ENCODE results near the gene ITGA4.
"Not testable (repeated sequence)": the region's sequence is repeated elsewhere in the genome, so short reads cannot be mapped to it uniquely, and the experiment has no call there.

The ITGA4 gene

DNA sequence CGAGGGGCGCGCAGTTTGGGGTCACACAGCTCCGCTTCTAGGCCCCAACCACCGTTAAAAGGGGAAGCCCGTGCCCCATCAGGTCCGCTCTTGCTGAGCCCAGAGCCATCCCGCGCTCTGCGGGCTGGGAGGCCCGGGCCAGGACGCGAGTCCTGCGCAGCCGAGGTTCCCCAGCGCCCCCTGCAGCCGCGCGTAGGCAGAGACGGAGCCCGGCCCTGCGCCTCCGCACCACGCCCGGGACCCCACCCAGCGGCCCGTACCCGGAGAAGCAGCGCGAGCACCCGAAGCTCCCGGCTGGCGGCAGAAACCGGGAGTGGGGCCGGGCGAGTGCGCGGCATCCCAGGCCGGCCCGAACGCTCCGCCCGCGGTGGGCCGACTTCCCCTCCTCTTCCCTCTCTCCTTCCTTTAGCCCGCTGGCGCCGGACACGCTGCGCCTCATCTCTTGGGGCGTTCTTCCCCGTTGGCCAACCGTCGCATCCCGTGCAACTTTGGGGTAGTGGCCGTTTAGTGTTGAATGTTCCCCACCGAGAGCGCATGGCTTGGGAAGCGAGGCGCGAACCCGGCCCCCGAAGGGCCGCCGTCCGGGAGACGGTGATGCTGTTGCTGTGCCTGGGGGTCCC is at the start of gene ITGA4:
TSS of gene ITGA4 (plus strand) at position 266 of the 620 bp plus-strand sequence. CDS start at position 535, 269 bp downstream.
- peak in 1 of 2 donors; percentile 4 for DNase-seq

DNA sequence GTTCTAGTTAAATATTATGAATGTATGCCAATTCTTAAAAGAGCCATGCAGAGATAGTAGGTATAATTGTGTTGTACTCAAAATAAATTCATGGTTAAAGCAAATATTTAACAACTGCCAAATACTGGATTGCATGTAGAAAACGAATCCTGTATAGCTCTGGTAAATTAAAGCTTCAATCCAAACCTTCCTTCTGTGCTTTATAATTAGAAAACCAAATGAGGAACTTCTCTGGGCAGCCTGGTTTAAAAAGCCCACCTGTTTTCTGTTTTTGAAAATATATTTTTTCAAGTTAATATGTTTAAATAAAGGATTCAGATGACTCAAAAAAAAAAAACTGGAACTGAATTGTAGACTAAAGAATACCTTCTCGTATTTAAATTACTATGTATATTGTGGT is 48.3 kb upstream of the ITGA4 start:
- DNase-seq: no peak

DNA sequence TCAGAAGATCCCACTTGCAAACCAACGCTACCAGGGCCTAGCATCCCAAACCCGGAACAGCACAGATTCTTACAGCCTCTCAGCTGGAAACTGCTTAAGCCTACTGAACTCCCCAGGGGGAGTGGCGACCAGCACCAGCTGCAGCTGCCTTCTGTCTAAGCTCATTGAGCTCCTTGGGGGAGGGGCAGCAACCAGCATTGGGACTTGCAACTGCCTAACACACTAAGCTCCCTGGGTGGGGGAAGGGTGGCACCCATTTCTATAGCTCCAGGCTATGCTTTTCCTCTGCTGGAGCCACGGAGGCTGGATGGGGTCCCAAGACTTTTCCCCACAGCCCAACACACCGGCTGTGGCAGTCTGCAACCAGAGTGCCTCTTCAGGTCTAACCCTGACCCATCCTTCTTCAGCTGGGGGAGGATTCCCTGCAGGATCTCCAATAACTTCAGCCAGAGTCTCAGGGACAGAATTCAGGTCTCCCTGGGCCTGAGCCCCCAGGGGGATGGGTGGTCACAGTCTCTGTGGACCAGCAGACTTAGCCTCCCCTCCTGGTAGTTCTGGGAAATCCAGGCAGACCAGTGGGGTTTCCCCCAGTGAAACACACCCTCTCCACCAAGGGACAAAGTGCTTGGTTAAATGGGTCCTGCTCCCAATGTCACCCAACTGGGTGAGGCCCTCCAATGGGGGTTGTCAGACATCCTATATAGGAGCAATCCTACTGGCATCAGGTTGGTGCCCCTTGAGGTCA is 45.9 kb upstream of the ITGA4 start:
- DNase-seq: no peak

DNA sequence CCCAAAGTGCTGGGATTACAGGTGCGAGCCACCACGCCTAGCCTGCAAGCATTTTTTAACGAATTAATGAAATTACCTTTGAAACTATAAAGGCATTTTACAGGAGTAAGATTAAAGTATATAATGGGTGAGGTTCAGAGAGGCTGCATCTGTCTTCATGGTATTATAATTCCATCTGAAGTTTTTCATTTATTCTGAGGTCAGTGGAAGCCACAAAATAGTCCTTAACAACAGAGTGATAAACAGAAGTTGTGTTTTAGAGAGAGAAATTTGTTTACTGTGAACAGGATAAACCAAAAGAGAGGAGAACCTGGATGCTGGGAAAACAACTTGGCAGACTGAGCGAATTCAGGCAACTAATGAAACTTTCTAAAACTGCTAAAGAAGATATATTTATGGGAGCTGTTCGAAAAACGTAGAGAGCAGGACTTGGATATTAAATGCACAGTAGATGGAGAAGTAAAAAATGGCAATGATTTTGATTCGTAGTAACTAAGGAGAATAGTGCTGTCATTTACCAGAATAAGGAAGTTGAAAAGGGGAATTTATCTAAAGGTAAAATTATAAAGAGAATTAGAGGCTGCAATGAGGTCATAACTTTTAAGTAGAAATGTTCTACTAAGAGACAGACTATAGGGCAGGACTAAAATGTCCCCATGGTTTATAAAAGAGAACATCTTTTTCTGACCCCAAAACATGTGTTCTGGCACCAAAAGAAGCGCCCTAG is 37.9 kb upstream of the ITGA4 start:
- no peak for DNase-seq

DNA sequence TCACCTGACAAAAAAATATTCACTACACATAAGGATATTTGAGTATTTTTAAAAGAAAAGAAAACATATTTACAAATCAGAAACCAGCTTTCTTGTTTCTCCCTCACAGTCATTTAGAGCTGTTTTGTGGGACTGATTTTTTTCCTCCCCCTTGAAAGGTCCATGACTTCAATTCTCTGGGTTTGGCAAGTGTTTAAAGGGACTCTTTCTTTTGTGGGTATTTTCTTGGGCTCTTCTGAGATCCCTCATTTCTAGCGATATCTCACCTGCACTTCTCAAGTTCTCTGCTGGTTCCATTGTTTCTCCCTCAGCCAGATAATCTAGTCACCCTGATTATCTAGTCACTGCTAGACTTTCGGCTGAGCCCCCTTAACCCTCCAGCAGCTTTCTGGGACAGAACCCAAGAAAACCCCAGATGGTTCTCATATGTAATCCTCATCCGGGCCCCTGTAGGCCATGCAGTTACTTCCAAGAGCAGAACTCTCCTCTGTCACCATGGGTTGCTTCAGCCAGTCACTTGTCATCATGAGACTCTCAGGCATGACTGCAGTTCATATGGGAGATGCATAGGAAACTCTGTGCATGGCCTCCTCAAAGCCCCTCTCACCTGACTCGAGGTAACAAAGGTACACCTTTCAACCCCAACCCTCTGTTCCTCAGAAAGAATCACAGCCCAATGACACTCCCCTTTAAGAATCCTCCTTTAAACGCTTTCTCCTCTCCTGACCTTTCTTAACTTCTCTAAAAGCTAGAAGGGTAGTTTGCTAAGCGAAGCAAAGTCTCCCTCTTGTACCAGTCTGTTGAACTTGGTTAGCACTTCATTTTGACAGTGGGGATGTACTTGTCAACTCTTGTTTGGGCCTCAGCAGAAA is 36.7 kb upstream of the ITGA4 start:
- no peak for DNase-seq

DNA sequence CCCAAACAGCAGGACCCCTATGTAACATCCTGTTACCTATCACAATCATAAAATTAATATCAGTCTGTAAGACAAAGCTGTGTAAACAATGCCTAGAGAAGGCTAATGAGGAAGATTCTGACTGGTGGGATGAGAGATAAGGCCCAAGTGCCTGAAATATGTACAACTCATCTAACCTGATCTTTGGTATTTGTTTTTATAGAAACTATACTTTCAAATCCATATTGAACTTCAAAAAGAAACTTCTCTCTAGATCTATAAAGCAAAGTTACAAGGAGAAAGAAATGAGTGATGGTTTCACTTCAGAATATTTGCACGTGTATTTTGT is 36.1 kb upstream of the ITGA4 start:
- DNase-seq: no peak

DNA sequence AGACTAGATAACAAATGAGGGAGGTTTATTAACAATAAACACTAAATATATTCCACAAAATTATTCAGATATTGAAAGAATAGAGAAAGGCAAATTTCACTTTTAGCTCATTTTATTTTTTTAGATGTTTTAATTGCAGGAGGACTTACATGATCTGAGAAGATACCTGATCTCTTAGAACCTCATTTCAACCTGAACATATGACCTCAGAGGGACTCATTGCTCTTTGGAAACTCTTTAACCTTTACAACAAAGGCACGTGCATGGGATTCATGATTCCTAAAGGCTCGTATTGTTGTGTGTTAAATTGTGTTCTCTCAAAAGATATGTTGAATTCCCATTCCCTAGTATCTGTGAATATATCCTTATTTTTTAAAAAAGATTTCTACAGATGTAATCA is 35.7 kb upstream of the ITGA4 start:
- no peak for DNase-seq

DNA sequence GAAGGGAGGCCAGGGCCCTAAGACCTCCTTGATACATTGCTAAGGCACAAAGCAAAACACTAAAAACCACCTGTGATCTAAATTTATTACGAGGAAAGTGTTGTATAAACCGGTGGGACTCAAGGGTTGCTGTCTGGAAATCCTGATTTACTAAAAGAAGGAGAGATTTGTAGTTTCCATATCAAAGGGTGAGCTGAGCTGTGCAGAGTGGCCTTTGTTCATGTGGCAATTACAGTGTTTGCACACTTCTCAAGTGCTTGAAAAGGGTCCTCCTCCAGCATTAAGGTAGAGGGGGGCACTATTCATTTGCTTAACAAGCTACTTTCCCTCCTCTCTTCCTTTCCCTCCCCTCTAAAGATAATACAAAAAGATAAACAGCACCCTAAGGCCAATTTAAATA is 30.5 kb upstream of the ITGA4 start:
- DNase-seq: no peak

DNA sequence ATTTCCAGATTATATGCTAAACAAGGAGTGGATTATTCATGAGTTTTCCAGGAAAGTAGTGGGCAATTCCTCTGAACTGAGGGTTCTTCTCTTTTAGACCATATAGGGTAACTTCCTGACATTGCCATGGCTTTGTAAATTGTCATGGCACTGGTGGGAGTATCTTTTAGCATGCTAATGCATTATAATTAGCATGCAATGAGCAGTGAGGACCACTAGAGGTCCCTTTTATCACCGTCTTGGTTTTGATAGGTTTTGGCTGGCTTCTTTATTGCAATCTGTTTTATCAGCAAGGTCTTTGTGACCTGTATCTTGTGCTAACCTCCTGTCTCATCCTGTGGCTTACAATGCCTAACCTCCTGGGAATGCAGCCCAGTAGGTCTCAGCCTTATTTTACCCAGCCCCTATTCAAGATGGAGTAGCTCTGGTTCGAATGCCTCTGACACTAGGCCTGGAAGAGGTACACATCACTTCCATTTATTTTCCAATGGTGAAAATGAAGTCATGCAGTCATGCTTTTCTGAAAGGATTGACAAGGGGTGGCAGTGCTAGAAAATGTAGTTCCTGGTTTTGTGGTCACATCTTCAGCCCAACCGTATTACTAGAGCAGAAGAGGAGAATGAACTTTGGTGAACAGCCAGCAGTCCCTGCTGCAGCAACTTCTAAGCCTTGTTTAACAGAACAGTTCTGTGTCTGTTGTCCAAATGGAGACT is 26.6 kb upstream of the ITGA4 start:
- no peak for DNase-seq

DNA sequence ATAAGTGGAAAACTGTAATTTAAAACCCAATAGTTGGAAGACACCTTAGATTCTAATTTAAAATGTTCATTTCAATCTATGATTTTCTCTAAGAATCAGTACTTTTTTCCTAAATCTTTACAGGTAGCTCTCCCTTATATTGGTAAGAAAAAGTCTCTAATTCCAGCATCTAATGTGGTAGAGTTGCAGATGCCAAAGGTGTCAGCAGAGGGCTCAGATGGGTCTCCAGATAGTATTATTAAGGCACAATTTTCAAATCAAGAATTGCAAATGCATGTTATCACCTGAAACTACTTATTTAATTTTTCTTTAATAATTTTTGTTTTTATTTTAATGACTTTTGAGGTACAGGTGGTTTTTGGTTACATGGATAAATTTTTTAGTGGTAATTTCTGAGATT is 25.5 kb upstream of the ITGA4 start:
- no peak for DNase-seq

DNA sequence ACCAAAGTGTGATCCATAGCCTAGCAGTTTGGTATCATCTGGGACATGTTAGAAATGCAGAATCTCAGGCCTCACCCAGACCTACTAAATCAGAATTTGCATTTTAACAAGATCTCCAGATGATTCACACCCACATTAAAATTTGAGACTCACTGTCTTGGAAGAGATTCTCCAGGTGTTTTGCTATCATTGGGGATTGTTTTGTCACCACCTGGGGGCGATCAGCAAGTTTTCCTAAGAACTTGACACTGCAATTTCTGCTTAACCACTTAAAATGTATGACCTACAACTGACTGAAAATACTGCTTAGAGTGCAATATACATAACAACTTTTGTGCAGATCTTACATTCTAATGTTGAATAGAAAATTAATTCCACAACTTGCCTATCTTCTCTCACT is 18.9 kb upstream of the ITGA4 start:
- DNase-seq: no peak

DNA sequence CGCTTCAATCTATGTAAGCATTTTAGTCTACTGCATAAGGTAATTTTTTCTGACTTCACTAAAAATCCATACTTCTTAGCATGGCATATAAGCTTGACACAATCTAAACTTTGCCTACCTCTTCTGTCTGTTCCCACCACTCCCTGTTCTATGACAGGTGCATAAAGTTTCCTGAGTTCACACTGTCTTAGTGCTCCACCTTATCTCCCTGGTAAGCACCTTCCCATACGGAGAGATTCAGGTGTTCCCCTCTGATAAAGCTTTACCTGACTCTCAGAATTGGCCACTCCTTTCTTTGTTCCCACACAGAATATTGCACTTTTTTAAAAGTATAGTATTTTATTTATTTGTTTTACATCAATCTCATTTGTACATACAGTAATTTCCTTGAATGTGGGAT is 16.8 kb upstream of the ITGA4 start:
- DNase-seq: no peak

DNA sequence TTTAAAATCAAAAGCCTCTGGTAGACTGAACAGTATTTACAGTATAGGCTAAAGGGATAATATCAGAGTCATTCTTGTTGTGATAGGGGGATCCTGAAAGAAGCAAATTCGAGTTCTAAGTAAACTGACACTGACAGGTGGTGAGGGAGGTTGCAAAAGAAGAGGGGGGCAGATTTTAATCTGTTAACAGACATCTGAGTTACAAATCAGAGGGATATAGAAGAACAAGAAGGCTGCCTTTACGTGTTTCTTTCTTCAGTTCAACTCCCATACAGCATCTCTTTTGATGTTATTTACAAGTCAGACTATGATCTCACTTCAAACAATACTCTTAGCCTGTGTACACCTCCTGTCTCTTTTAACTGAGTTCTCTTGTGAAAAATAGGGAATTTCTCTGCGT is 16.3 kb upstream of the ITGA4 start:
- no peak for DNase-seq

DNA sequence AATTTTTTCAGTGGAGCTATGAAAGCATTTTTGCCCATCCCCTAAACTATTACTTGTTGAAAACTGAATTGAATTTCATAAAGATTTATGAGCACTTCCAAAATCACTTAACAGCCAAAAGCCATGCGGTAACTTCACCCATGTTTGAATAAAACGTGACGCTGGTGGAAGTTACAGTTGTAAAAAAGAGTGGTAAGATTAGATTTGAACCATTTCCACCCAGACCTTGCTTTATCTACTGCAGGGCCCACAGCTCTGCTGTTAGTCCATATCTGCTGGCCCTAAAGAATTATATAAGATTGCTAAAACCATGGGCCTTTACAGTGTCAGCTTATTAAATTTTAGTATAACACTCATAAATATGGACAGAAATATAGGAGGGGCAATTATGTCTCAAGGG is 15.5 kb upstream of the ITGA4 start:
- DNase-seq: no peak

DNA sequence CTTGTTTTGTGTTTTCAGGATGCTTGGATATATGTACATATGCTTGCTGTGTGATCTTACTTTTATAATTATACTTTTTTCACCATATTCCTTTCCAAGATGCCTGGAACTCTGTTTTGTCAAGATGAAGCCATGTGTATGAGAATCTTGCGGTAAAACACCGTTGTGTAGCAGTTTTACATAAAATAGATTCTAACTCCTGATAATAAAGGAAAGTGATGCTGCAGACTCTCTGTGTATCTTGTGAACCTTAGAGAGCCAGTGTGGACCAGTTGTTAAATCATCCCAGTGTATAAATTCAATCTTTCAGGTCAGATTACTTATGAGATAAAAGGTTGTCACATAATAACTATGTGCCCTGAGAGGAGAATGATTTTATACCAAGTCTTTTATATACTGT is 12.5 kb upstream of the ITGA4 start:
- no peak for DNase-seq

DNA sequence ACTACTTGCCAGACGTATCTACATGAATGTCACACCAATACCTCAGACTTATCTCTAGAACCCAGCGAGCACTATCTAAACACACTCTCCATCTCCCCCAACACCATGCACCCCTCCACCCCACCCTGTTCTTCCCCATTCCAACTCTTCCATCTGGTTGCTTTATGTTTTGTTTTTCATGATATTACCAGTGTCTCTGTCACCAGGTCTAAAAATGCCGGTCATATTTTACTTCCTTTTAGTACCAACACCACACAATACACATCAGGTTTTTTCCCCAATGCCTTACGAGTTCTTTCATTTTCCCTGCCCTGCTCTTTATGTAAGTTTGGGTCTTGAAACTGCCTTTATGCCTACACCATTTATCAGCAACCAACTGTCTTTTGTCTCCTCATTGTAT is 10.2 kb upstream of the ITGA4 start:
- DNase-seq: no peak

DNA sequence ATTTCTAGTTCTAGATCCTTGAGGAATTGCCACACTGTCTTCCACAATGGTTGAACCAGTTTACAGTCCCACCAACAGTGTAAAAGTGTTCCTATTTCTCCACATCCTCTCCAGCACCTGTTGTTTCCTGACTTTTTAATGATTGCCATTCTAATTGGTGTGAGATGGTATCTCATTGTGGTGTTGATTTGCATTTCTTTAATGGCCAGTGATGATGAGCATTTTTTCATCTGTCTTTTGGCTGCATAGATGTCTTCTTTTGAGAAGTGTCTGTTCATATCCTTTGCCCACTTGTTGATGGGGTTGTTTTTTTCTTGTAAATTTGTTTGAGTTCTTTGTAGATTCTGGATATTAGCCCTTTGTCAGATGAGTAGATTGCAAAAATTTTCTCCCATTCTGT is 7.9 kb upstream of the ITGA4 start:
- DNase-seq: not testable (repeated sequence)

DNA sequence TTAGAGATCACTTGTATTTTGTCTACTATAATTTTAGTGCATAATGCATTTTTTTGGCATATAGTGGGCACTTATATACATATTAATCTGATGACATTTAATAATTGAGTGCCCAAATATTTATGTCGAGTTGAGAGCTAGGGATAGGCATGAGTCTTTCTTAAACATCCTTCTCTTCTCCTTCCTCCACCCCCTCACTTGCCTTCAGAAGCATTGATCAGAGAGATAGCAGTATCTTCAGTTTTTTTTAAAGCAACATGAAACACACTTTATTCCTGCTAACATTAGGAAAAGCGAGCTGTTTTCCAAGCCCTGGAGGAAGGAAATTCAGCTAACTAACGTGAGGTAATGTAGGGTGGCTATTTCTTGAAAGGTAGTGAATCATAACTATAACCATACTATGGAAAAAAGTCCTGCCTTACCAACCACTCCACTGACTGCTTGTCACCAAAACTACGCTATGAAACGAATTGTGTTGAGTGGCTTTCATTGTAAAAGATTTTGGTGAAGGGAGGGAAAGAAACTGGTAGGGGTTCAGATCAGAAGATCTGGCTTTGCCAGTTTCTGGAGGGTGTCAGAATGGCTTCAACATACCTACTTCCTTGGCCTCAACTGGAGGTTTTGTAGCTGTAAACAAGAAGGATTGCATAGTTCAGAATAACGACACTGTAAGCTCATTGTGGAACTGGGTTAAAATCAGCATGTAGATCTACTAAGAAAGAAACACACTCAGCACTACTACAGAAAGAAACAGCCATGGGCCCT is 2.3 kb upstream of the ITGA4 start:
- DNase-seq: no peak

DNA sequence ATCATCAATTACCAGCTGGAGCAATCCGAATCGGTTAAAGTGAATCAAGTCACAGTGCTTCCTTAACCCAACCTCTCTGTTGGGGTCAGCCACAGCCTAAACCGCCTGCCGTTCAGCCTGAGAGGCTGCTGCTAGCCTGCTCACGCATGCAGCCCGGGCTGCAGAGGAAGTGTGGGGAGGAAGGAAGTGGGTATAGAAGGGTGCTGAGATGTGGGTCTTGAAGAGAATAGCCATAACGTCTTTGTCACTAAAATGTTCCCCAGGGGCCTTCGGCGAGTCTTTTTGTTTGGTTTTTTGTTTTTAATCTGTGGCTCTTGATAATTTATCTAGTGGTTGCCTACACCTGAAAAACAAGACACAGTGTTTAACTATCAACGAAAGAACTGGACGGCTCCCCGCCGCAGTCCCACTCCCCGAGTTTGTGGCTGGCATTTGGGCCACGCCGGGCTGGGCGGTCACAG is 496 bp upstream of the ITGA4 start:
- no peak for DNase-seq

DNA sequence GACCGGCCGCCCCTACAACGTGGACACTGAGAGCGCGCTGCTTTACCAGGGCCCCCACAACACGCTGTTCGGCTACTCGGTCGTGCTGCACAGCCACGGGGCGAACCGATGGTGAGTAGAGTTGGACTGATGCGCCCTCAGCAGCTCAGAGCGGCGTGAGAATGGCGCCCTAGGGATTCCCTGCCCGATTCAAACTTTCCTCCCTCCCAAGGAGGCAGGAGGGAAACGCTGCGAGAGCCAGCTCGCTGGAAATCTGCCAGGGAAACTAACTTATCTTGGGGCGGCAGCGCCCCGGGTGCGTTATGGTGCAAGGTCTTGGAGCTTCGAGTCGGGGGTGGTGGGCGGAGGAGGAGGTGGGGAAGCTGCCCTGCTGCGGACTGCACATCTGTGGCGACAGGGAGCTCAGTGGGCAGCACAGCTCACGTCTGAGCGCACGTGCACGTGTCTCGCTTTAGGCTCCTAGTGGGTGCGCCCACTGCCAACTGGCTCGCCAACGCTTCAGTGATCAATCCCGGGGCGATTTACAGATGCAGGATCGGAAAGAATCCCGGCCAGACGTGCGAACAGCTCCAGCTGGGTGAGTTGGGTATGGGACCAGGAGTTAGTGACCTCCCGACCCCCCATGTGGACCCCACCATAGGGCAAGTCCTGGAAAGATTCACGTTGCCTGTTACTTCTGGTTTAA is 697 bp downstream of the ITGA4 start:
- DNase-seq: no peak

DNA sequence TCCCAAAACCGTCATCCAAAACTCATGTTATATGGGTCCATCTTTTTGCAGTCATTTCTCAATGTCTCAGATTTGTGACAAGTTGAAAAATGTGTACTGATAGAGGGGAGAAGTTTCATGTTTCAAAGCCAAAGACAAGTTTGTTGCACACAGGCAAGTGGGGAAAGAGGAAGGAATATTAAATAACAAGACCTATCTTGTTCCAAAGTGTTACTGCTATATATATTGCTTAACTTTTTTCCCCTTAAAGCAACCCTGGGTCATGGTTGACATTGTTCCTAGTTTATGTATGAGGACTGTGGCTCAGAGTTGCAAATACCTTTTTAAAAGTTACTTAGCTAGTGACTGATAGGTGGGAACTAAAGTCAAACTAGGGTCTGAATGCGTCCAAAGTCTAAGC is 1.7 kb downstream of the ITGA4 start:
- DNase-seq: no peak

Data from hippocampal formation (tissue), 2 donors.